Suprapubic skin (tissue), 4 donors: ENCODE data around the gene TEX22. TPM values are rescaled to one million over a fixed set of nuclear protein-coding genes. Genes with fewer than 3 reads are reported as not detected.

Experiments
- DNase-seq, 2 donors: peaks; one replicate each; pipeline ENCODE4 v3.0.0-alpha.2; 2019; ENCODE audit warnings: low spot score in 2 of 2
- H3K27ac ChIP-seq: fragments of 200-600 bp; sonication (generic); one replicate; pipeline ENCODE4 v1.5.1; 2019
- H3K27me3 ChIP-seq: fragments of 200-600 bp; sonication (generic); one replicate; pipeline ENCODE4 v1.5.1; 2019
- H3K36me3 ChIP-seq: fragments of 200-600 bp; sonication (generic); one replicate; pipeline ENCODE4 v1.5.1; 2019
- H3K4me1 ChIP-seq: fragments of 200-600 bp; sonication (generic); one replicate; pipeline ENCODE4 v1.5.1; 2019
- H3K4me3 ChIP-seq: fragments of 200-600 bp; sonication (generic); one replicate; pipeline ENCODE4 v1.5.1; 2019; ENCODE audit warnings: mild to moderate bottlenecking
- H3K9me3 ChIP-seq: fragments of 200-600 bp; sonication (generic); one replicate; pipeline ENCODE4 v1.5.1; 2019
- CTCF ChIP-seq, 2 donors: fragments of 200-600 bp in 1 of 2; fragments of 450-650 bp in 1 of 2; sonication (generic) in 1 of 2; IDR thresholded peaks; one replicate each; pipeline ENCODE4 v1.5.1; 2016 to 2019; ENCODE audit warnings: antibody characterized with exemption in 2 of 2, mild to moderate bottlenecking in 1 of 2, moderate library complexity in 1 of 2
- EP300 ChIP-seq: sonication (generic); formaldehyde crosslinking; IDR thresholded peaks from one replicate; pipeline ENCODE4 v1.6.1; 2017; ENCODE audit warnings: antibody characterized with exemption
- POLR2A ChIP-seq, 2 donors: fragments of 450-650 bp; IDR thresholded peaks; one replicate each; pipeline ENCODE4 v1.6.1; 2017; ENCODE audit warnings: antibody characterized with exemption in 2 of 2, mild to moderate bottlenecking in 2 of 2, moderate library complexity in 2 of 2
- POLR2AphosphoS5 ChIP-seq, 3 donors: sonication (generic); formaldehyde crosslinking; IDR thresholded peaks; one replicate each; pipeline ENCODE4 v1.6.1; 2017; ENCODE audit warnings: antibody characterized with exemption in 3 of 3
- WGBS: methylation state at CpG from one replicate; pipeline ENCODE4 v1.1.5; 2018; 5-methylcytosine and 5-hydroxymethylcytosine counted together
- total RNA-seq, 4 donors: library from RNA; depleted of rRNA; stranded (reverse); fragments of >200 nt; gene quantifications; one replicate each; pipeline ENCODE4 v1.1.0, GENCODE V29; 2016

The TEX22 gene
- total RNA-seq, 4 donors from 2014 or later = 0.80 TPM; not detected in 3

- Histone ChIP-seq H3K27me3 (no peaks in the 10 kb centered on the region), H3K27ac (no peak overlapping the region), H3K9me3 (no peaks in the 10 kb centered on the region), H3K4me3 (no peak overlapping the region), H3K4me1 (peaks cover 10% of the 10 kb centered on the region), H3K36me3 (peaks cover 7% of the 10 kb centered on the region)
- no peak for DNase-seq
- 93% methylated on average over 12 of the region's 12 CpGs for WGBS
- TF ChIP-seq EP300 (no peak), POLR2AphosphoS5 (IDR thresholded peaks at IDR 0.05) (no peak), CTCF (IDR thresholded peaks at IDR 0.05) (no peak), POLR2A (IDR thresholded peaks at IDR 0.05) (no peak)
Observed at GRCh38 chr14:105436402-105436801, 38.1 kb downstream of the TEX22 start.

GRCh38 chr14:105436891-105437722, 38.8 kb downstream of the TEX22 start:
- no peaks in the 10 kb centered on the region for H3K9me3 ChIP-seq
- peaks cover 8% of the 10 kb centered on the region for H3K36me3 ChIP-seq
- TF ChIP-seq EP300 (no peak), CTCF (IDR thresholded peaks at IDR 0.05) (no peak), POLR2A (IDR thresholded peaks at IDR 0.05) (no peak), POLR2AphosphoS5 (IDR thresholded peaks at IDR 0.05) (no peak)
- no peak for DNase-seq
- H3K4me1 ChIP-seq = peaks cover 10% of the 10 kb centered on the region
- no peak overlapping the region for H3K27ac ChIP-seq
- WGBS = 83% methylated on average over 12 of the region's 31 CpGs
- no peak overlapping the region for H3K4me3 ChIP-seq
- H3K27me3 ChIP-seq = no peaks in the 10 kb centered on the region

- peaks cover 15% of the 10 kb centered on the region for H3K36me3 ChIP-seq
- no peak overlapping the region for H3K4me3 ChIP-seq
- H3K27ac ChIP-seq = no peak overlapping the region
- DNase-seq = no peak
- WGBS = 100% methylated on average over 8 of the region's 18 CpGs
- no peaks in the 10 kb centered on the region for H3K9me3 ChIP-seq
- peaks cover 10% of the 10 kb centered on the region for H3K4me1 ChIP-seq
- TF ChIP-seq POLR2AphosphoS5 (IDR thresholded peaks at IDR 0.05) (no peak), EP300 (no peak), POLR2A (IDR thresholded peaks at IDR 0.05) (no peak), CTCF (IDR thresholded peaks at IDR 0.05) (no peak)
- H3K27me3 ChIP-seq = no peaks in the 10 kb centered on the region
Observed at GRCh38 chr14:105437723-105438500, 39.6 kb downstream of the TEX22 start.

- H3K4me1 ChIP-seq = peaks cover 10% of the 10 kb centered on the region
- H3K27ac ChIP-seq = no peak overlapping the region
- no peak for DNase-seq
- 100% methylated on average over 9 of the region's 11 CpGs for WGBS
- H3K9me3 ChIP-seq = no peaks in the 10 kb centered on the region
- H3K4me3 ChIP-seq = no peak overlapping the region
- peaks cover 15% of the 10 kb centered on the region for H3K36me3 ChIP-seq
- TF ChIP-seq POLR2A (IDR thresholded peaks at IDR 0.05) (no peak), POLR2AphosphoS5 (IDR thresholded peaks at IDR 0.05) (no peak), EP300 (no peak), CTCF (IDR thresholded peaks at IDR 0.05) (no peak)
- H3K27me3 ChIP-seq = no peaks in the 10 kb centered on the region
Observed at GRCh38 chr14:105439179-105439578, 40.8 kb downstream of the TEX22 start.
